Mesothelial cell of epicardium (in vitro differentiated cells): Measurements from ENCODE around the gene SFSWAP. TPM values are rescaled to one million over a fixed set of nuclear protein-coding genes. Genes with fewer than 3 reads are reported as not detected.

Experiments used
- DNase-seq, 2 experiments: peaks; one replicate each; pipeline ENCODE4 v3.0.0; 2021; ENCODE audit warnings: low spot score in 2 of 2; ENCODE audit not compliant: unreplicated experiment in 2 of 2
- H3K27ac Mint-ChIP-seq: 2 replicates; pipeline ENCODE4 v1.8.0; 2021; ENCODE audit warnings: mixed read lengths
- H3K27me3 Mint-ChIP-seq: 2 replicates; pipeline ENCODE4 v1.8.0; 2021; ENCODE audit warnings: low read depth, mixed read lengths
- H3K36me3 Mint-ChIP-seq: 2 replicates; pipeline ENCODE4 v1.8.0; 2021; ENCODE audit warnings: mixed read lengths
- H3K4me1 Mint-ChIP-seq: 2 replicates; pipeline ENCODE4 v1.8.0; 2021; ENCODE audit warnings: mixed read lengths
- H3K4me3 Mint-ChIP-seq: 2 replicates; pipeline ENCODE4 v1.8.0; 2021; ENCODE audit warnings: mild to moderate bottlenecking, moderate library complexity, mixed read lengths
- H3K9me3 Mint-ChIP-seq: 2 replicates; pipeline ENCODE4 v1.8.0; 2021; ENCODE audit warnings: mixed read lengths
- CTCF ChIP-seq: fragments of 200-600 bp; sonication (generic); IDR thresholded peaks from one replicate; pipeline ENCODE4 v1.5.0; 2021; ENCODE audit warnings: antibody characterized with exemption; ENCODE audit not compliant: unreplicated experiment
- total RNA-seq: library from RNA; stranded (reverse); gene quantifications from 3 replicates; pipeline ENCODE4 v1.2.1, GENCODE V29; 2021

The SFSWAP gene
- total RNA-seq, 1 donor from 2014 or later, result 73.0 TPM

DNA sequence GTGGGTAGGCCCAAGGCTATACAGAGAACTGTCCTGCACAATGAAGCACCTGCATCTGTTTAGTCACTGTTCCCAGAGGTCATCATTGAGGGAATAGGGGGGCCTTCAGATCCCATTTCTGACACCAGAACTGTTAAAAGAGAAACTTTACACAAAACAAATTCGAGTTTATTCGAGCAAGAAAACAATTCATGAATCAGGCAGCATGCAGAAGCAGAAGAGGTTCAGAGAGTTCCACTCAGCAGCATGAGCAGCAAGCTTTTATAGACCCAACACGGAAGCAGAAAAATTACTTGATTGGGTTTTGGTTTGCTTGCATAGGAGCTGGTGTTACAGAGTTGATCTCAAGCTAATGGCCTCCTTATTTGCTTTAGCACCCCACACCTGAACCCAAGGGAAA, 1.7 kb upstream of the SFSWAP start:
- no peaks in the 10 kb centered on the region for H3K36me3 Mint-ChIP-seq
- H3K9me3 Mint-ChIP-seq, result peaks cover 21% of the 10 kb centered on the region
- no peaks in the 10 kb centered on the region for H3K27me3 Mint-ChIP-seq
- H3K4me1 Mint-ChIP-seq, result peaks cover 28% of the 10 kb centered on the region
- DNase-seq, result no peak
- H3K27ac Mint-ChIP-seq, result peak overlapping the region; percentile 89
- H3K4me3 Mint-ChIP-seq, result peak overlapping the region; percentile 98
- no peak for TF ChIP-seq CTCF

DNA sequence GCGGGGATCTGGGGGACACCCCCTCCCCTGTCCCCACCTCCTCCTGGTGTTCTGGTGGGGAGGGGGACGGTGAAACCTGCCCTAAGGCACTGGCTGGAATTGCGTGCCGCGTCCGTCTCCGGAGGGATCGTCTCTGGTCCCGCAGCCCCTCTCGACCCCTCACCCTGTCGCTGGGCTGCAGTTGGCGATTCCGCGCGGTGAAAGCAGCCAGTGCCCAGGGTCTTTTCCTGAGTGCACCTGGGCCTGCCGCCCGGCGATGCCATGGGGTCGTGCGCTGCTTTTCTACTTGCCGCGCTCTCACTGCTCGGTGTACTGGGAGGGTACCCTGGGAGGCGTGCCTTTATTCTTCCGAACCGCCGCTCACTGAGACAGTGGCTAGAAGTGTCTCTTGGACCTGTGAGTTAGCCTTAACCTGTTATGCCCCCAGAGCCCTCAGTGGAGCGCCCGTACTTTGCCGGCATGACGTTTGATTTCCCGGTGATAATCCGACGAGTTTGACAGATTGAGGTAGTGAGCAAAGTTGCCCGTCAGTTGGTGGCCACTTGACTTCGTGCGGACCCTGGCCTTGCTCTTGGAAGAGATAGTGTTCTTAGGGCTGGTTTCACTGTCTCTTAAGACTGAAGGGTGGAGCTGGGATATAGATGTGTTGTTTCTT, 788 bp downstream of the SFSWAP start:
- Mint-ChIP-seq H3K4me3 (peak overlapping the region; percentile 98), H3K36me3 (peaks cover 11% of the 10 kb centered on the region), H3K4me1 (peaks cover 28% of the 10 kb centered on the region), H3K27me3 (no peaks in the 10 kb centered on the region), H3K9me3 (peaks cover 8% of the 10 kb centered on the region), H3K27ac (peak overlapping the region; percentile 99)
- DNase-seq, result no peak
- no peak for TF ChIP-seq CTCF

DNA sequence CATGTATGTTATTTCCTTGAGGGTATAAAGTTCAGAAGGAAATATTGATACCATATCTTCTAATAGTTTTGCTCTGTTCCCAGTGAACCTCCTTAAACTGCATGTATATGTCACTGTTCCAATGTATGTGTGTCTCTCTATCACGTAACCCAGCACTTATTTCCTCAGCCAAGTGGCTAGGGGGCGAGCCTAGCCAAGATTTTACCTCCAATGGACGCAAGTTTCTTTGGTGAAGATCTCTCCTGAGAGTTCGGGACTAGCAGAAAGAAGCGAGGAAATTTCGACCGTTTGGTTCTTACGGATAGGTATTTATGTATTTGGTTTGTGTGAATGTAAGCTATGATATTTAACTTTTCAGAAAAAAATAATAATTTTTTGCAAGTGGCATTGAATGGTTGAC, 2.5 kb downstream of the SFSWAP start:
- no peak for TF ChIP-seq CTCF
- Mint-ChIP-seq H3K27me3 (no peaks in the 10 kb centered on the region), H3K4me1 (peaks cover 28% of the 10 kb centered on the region), H3K27ac (no peak overlapping the region), H3K36me3 (peaks cover 22% of the 10 kb centered on the region), H3K9me3 (peaks cover 8% of the 10 kb centered on the region), H3K4me3 (peak overlapping the region; percentile 38)
- DNase-seq, result no peak

GRCh38 chr12:131714759-131715158, 3.9 kb downstream of the SFSWAP start:
- Mint-ChIP-seq H3K4me1 (peaks cover 24% of the 10 kb centered on the region), H3K9me3 (peaks cover under 1% of the 10 kb centered on the region), H3K4me3 (no peak overlapping the region), H3K27ac (no peak overlapping the region), H3K27me3 (no peaks in the 10 kb centered on the region), H3K36me3 (peaks cover 30% of the 10 kb centered on the region)
- no peak for TF ChIP-seq CTCF
- no peak for DNase-seq

GRCh38 chr12:131716282-131716681, 5.4 kb downstream of the SFSWAP start:
- no peak overlapping the region for H3K4me3 Mint-ChIP-seq
- peaks cover 42% of the 10 kb centered on the region for H3K36me3 Mint-ChIP-seq
- H3K4me1 Mint-ChIP-seq, result peaks cover 17% of the 10 kb centered on the region

More at GRCh38 chr12:131716282-131716681, 5.4 kb downstream of the SFSWAP start:
- no peak for TF ChIP-seq CTCF
- Mint-ChIP-seq H3K27ac (no peak overlapping the region), H3K9me3 (no peaks in the 10 kb centered on the region), H3K27me3 (no peaks in the 10 kb centered on the region)
- DNase-seq, result no peak
